Measurements from ENCODE around the gene COX10.

DNA sequence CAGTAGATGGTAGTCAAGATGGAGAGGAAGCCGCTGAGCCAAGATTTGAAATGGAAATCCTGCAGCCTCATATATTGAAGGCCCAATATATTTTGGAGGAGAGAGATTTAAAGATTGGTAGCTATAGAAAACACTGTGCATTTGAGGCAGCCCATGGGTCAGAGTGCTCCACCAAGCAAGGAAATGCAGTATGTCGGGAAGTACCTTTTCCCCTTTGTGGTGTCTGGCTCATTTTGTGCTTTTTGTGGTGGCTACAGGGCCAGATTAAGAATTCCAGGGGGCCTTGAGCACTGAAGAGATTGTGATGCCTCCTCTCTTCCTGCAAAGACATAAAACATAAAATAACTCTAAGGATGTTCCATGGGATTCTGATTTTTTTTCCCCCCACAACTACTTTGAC is 127.8 kb downstream of the COX10 start:
- TF ChIP-seq EZH2 (IDR thresholded peaks at IDR 0.05; ENCODE audit: insufficient read depth, poor library complexity, severe bottlenecking): no peak
- TF ChIP-seq EZH2phosphoT487 (IDR thresholded peaks at IDR 0.05; ENCODE audit: insufficient read depth, low read depth): no peak

Measured in GM23248 (cell line).